Dedifferentiated amniotic fluid mesenchymal stem cell (primary cell): ENCODE results near the gene PRPSAP1.
"Not testable (repeated sequence)": the region's sequence is repeated elsewhere in the genome, so short reads cannot be mapped to it uniquely, and the experiment has no call there.

Source experiments
- DNase-seq: peaks from one replicate; pipeline ENCODE4 v3.0.0-alpha.2; 2016; ENCODE audit errors: extremely low spot score

PRPSAP1 gene

GRCh38 chr17:76360461-76360860 is 6.7 kb upstream of the PRPSAP1 start:
- no peak for DNase-seq

DNA sequence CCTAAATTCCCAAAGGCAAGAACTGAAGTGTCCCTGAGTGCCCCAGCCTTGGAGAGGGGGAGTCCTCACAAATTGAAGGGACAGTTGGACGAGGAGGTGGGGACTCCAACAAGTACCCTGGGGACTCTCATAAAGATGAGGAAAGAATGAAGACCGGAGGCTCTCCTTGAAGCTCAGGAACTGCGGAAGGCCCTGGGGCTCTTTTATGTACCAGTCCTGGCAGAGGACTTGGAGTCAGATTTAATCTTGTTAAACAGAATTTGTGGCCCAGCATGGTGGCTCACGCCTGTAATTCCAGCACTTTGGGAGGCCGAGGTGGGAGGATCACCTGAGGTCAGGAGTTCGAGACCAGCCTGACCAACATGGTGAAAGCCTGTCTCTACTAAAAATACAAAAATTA is 6.1 kb upstream of the PRPSAP1 start:
- not testable (repeated sequence) for DNase-seq

DNA sequence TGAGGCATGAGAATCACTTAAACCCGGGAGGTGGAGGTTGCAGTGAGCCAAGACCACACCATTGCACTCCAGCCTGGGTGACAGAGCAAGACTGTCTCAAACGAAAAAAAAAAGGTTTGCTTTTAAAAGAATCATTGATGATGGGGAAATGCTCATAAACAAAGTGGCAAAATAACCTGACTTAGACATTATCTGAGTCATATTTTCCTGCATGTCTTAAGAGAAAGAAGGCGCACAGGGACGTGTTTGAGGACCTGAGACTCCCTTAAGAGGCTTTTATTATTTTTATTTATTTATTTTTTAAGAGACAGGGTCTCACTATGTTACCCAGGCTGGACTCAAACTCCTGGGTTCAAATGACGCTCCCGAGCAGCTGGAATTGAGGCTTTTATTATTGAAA is 5.7 kb upstream of the PRPSAP1 start:
- no peak for DNase-seq

- no peak for DNase-seq
Observed at GRCh38 chr17:76357597-76358158, 4.0 kb upstream of the PRPSAP1 start.

GRCh38 chr17:76356803-76357456 is 3.2 kb upstream of the PRPSAP1 start:
- DNase-seq = no peak

DNA sequence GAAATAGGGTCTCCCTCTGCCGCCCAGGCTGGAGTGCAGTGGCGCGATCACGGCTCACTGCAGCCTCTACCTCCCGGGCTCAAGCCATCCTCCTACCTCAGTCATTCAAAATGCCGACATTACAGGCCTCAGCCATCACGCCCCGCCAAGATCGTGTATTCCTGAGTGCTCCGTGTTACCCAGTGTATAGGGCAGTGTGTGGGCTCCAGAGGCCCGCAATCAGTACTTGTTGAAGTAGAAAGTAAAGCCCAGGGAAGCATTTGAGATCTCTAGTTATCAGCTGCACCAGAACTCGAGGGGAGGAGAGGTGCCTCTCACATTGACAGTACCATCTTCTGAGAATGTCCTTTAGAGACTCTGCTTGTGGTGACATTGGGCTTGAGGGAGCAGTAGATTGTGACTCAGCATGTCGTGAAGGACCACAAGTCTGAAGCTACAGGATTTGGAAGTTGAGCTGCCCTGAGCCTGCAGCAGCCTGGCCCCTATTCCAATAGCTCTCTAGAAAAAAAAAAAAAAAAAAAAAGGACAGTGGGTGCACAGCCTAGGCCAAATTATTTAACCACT is 1.1 kb upstream of the PRPSAP1 start:
- no peak for DNase-seq

DNA sequence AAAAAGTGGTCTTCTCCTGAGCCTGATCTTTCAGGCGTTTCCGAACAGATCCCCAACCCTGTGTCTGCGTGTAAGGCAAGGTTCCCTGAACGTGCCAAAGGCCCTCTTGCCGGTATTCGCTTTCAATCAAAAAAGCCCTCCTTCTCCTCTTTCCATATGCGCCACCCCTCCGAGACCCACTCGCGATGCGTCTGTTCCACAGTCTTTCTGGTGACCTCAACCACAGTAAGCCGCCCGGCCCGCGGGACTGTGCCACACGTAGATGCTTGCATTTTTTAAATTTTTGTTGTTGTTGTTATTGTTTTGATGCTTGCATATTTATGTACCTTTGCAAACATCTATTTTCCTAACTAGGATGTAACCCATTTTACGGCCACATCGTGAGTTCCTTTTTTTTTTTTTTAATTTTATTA is 607 bp upstream of the PRPSAP1 start:
- DNase-seq = no peak

DNA sequence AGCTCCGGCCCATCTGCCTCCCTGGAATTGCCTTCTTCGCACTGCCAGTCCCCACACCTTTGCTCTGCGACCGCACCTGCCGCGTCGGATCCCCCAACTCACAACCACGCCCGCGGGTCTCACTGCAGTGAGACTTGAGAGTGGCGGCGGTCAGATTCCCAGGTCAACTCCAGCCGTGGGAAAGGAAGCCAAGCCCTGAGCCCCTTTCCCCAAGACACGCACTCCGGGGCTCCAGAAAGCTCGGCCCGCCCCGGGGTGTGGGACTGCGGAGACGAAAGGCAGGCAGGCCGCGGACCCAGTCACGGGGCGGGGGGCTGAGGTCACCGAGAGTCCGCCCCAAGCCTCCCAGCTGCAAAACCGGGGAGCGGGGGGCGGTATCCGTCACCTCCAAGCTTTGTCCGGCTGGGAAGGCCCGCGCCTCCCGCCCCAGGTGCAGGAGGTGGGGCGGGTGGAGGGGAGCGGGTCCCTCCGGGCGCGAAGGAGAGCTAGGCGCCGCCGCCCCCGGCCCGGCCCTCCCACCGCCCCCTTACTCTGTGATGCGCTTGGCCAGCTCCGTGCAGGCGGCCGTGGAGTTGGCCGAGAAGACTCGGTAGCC is 615 bp downstream of the PRPSAP1 start:
- DNase-seq = no peak

- no peak for DNase-seq
Observed at GRCh38 chr17:76351526-76352071, 2.1 kb downstream of the PRPSAP1 start.

DNA sequence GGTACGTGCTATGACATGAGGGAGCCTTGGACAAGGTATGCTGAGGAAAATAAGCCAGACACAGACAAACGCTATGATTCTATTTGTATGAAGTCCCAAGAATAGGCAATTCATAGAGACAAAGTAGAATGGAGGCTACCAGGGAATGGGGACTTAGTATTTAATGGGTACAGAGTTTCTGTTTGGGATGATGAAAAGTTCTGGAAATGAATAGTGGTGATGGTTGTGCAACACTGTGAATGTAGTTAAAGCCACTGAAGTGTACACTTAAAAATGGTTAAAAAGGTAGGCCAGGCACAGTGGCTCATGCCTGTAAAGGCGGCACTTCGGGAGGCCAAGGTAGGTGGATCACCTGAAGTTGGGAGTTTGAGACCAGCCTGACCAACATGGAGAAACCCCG is 3.3 kb downstream of the PRPSAP1 start:
- DNase-seq = no peak

- not testable (repeated sequence) for DNase-seq
Observed at GRCh38 chr17:76346936-76347335, 6.8 kb downstream of the PRPSAP1 start.

GRCh38 chr17:76345377-76345974 is 8.2 kb downstream of the PRPSAP1 start:
- DNase-seq = peak; percentile 80

- no peak for DNase-seq
Observed at GRCh38 chr17:76343106-76343505, 10.6 kb downstream of the PRPSAP1 start.

- DNase-seq = no peak
Observed at GRCh38 chr17:76341301-76341700, 12.4 kb downstream of the PRPSAP1 start.

GRCh38 chr17:76337413-76337777 is 16.3 kb downstream of the PRPSAP1 start:
- no peak for DNase-seq

DNA sequence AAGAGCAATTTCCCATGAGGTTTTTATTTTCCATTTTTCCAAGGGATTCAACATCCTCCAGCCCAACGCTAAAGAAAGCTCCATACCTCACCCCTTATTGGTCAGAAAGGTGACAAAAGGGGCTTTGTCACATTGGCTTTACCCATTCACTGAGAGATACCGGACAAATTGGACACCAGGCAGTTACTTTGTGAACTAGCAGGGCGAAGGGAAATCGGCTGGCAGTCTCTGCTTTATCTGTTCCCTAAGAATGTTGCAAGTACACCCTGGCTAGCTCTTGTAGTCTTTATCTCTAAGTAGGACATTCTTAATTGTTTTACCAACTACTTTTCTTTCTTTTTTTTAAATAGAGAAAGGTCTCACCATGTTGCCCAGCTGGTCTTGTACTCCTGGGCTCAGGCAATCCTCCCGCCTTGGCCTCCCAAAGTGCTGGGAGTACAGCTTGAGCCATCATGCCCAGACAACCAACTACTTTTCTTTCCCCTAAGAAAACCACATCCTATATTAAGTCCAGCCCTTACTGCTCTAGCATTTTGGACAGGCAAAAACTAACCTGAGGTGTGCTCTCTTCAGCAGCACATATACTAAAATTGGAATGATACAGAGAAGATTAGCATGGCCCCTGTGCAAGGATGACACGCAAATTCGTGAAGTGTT is 16.8 kb downstream of the PRPSAP1 start:
- no peak for DNase-seq

- no peak for DNase-seq
Observed at GRCh38 chr17:76335716-76336381, 17.9 kb downstream of the PRPSAP1 start.

DNA sequence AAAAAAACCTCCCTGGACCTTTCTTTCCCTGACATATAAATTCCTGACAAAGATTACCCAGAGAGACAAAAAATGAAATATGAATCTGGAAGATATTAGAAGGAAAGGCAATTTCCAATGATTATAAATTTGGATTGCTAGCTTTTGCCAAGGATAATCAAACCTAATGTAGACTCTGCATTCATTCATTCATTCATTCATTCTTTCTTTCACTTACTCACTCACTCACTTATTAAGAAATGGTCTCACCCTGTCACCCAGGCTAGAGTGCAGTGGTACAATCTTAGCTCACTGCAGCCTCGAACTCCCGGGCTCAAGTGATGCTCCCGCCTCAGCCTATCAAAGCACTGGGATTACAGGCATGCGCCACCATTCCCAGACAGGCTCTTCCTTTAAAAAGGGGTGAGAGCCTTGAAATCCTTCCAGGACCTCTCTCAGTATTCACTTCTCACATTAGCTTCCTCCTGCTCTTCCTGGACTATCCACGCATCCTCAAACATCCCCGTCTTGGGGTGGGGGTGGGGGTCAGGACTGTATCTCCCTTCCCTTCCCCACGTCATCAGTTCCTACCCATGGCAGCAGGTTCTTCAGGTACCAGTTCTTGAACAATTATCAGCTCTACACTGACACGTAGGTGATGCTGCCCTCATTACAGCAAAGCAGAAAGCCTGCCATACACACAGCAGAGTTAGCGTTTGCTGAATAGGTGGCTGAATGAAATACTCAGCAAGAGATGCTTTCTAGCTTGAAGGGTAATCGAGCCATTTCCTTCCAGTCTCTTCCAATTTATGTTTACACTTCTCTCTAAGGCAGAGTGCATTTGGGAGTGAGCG is 19.8 kb downstream of the PRPSAP1 start:
- DNase-seq = no peak

GRCh38 chr17:76331083-76331482 is 22.6 kb downstream of the PRPSAP1 start:
- DNase-seq = no peak

DNA sequence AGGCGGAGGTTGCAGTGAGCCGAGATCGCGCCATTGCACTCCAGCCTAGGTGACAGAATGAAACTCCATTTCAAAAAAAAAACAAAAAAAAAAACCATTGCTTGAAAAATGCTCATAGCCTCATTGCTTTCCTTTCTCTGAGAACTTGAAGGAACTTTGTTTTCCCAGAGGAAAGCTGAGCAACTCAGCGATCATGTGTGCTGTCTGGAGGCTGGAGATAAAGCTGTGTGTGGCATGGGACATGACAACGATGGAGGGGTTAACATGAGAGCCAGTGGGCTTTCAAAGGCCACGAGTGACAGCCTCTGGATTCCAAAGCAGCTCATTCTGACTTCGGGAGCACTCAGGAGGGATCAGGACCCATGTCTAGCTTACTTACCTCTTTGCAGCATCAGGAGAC is 24.1 kb downstream of the PRPSAP1 start:
- no peak for DNase-seq

GRCh38 chr17:76327696-76328095 is 26.0 kb downstream of the PRPSAP1 start:
- DNase-seq = no peak
